ENCODE data around the gene PGAP6. TPM values are rescaled to one million over a fixed set of nuclear protein-coding genes. Genes with fewer than 3 reads are reported as not detected.

PGAP6 gene
- total and polyA plus RNA-seq, 2 of the 13 experiments (the other 11 are each of a cell fraction or from before 2014, with no cell fraction given) = 52.7 to 136 TPM

GRCh38 chr16:396605-397004 lies 14.8 kb upstream of the PGAP6 start (continued):
- TF ChIP-seq ELF3 (CRISPR knock-in tag; IDR thresholded peaks at IDR 0.05) (no peak), NCOA2 (CRISPR knock-in tag; IDR thresholded peaks at IDR 0.05) (0 out of 2 replicates have a peak, but pooled peaks have one; percentile 23), EEA1 (CRISPR knock-in tag; IDR thresholded peaks at IDR 0.05; ENCODE audit: borderline replicate concordance) (no peak), KMT2A (CRISPR knock-in tag; IDR thresholded peaks at IDR 0.05) (peak; percentile 45; the same call in 1 of the 2 replicates), ZNF720 (CRISPR knock-in tag; IDR thresholded peaks at IDR 0.05) (no peak), HOXA5 (CRISPR knock-in tag; IDR thresholded peaks at IDR 0.05) (peak; percentile 46; the same call in 1 of the 2 replicates), NRL (CRISPR knock-in tag; IDR thresholded peaks at IDR 0.05; ENCODE audit: borderline replicate concordance) (peak; percentile 49; the same call in 1 of the 2 replicates), ZNF3 (CRISPR knock-in tag; IDR thresholded peaks at IDR 0.05) (0 out of 2 replicates have a peak, but pooled peaks have one; percentile 33), MEIS1 (CRISPR knock-in tag; IDR thresholded peaks at IDR 0.05; ENCODE audit: borderline replicate concordance) (no peak), TEAD3 (CRISPR knock-in tag; optimal IDR thresholded peaks at IDR 0.05; ENCODE audit: borderline replicate concordance) (peak; percentile 22), ZNF274 (CRISPR knock-in tag; IDR thresholded peaks at IDR 0.05) (0 out of 2 replicates have a peak, but pooled peaks have one; percentile 45), ZBTB25 (CRISPR knock-in tag; IDR thresholded peaks at IDR 0.05) (peak; percentile 62; the same call in 1 of the 2 replicates), NONO (IDR thresholded peaks at IDR 0.05) (no peak), NONO (CRISPR knock-in tag; conservative IDR thresholded peaks at IDR 0.05) (0 out of 2 replicates have a peak, but pooled peaks have one; percentile 30), HOXA3 (CRISPR knock-in tag; IDR thresholded peaks at IDR 0.05) (no peak; the same call in 1 of the 2 replicates), SPEN (CRISPR knock-in tag; IDR thresholded peaks at IDR 0.05; ENCODE audit: low read depth) (no peak), NFKB2 (CRISPR knock-in tag; IDR thresholded peaks at IDR 0.05; ENCODE audit: borderline replicate concordance) (peak; percentile 63; the same call in 1 of the 2 replicates), SIN3A (IDR thresholded peaks at IDR 0.05; ENCODE audit: borderline replicate concordance, low read depth, low read length) (peak; percentile 38; the same call in 1 of the 2 replicates), ZNF224 (CRISPR knock-in tag; IDR thresholded peaks at IDR 0.05) (0 out of 2 replicates have a peak, but pooled peaks have one; percentile 44), ZBTB7B (CRISPR knock-in tag; IDR thresholded peaks at IDR 0.05) (peak; percentile 71; the same call in 1 of the 2 replicates), MED1 (CRISPR knock-in tag; IDR thresholded peaks at IDR 0.05) (0 out of 2 replicates have a peak, but pooled peaks have one; percentile 22), CHD4 (IDR thresholded peaks at IDR 0.05; ENCODE audit: borderline replicate concordance, low read length) (0 out of 2 replicates have a peak, but pooled peaks have one; percentile 40), CEBPB (IDR thresholded peaks at IDR 0.05; ENCODE audit: borderline replicate concordance, low read depth, low read length) (no peak), MYNN (CRISPR knock-in tag; IDR thresholded peaks at IDR 0.05; ENCODE audit: low read depth) (no peak), RFXANK (CRISPR knock-in tag; IDR thresholded peaks at IDR 0.05) (0 out of 2 replicates have a peak, but pooled peaks have one; percentile 59), ZNF282 (IDR thresholded peaks at IDR 0.05; ENCODE audit: partially characterized antibody) (no peak), JUN (CRISPR knock-in tag; IDR thresholded peaks at IDR 0.05) (no peak), ZFP62 (CRISPR knock-in tag; IDR thresholded peaks at IDR 0.05) (no peak), E2F5 (CRISPR knock-in tag; conservative IDR thresholded peaks at IDR 0.05) (peak; percentile 80), ZNF878 (CRISPR knock-in tag; IDR thresholded peaks at IDR 0.05) (no peak), FOXK2 (IDR thresholded peaks at IDR 0.05) (no peak)
- TF ChIP-seq, protein P1, sequence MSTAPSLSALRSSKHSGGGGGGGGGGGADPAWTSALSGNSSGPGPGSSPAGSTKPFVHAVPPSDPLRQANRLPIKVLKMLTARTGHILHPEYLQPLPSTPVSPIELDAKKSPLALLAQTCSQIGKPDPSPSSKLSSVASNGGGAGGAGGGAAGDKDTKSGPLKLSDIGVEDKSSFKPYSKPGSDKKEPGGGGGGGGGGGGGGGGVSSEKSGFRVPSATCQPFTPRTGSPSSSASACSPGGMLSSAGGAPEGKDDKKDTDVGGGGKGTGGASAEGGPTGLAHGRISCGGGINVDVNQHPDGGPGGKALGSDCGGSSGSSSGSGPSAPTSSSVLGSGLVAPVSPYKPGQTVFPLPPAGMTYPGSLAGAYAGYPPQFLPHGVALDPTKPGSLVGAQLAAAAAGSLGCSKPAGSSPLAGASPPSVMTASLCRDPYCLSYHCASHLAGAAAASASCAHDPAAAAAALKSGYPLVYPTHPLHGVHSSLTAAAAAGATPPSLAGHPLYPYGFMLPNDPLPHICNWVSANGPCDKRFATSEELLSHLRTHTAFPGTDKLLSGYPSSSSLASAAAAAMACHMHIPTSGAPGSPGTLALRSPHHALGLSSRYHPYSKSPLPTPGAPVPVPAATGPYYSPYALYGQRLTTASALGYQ (CRISPR knock-in tag; IDR thresholded peaks at IDR 0.05) = no peak
